GM19238 (cell line): ENCODE data around the gene NOD2.

Experiments used
- DNase-seq: peaks from one replicate; pipeline ENCODE4 v3.0.0; 2011; ENCODE audit warnings: low spot score; ENCODE audit not compliant: insufficient read length

Gene NOD2

GRCh38 chr16:50669741-50670140 is 23.7 kb upstream of the NOD2 start:
- no peak for DNase-seq

GRCh38 chr16:50670476-50670875 is 22.9 kb upstream of the NOD2 start:
- no peak for DNase-seq

- DNase-seq = no peak
These were observed 21.7 kb upstream of the NOD2 start for GRCh38 chr16:50671644-50672260.

GRCh38 chr16:50673496-50674275 is 19.7 kb upstream of the NOD2 start:
- DNase-seq = no peak

GRCh38 chr16:50674831-50675230 is 18.6 kb upstream of the NOD2 start:
- no peak for DNase-seq

GRCh38 chr16:50675686-50676610 is 17.5 kb upstream of the NOD2 start:
- DNase-seq = no peak

- no peak for DNase-seq
These were observed 16.7 kb upstream of the NOD2 start for GRCh38 chr16:50676684-50677225.

GRCh38 chr16:50677351-50677750 is 16.1 kb upstream of the NOD2 start:
- DNase-seq = no peak

GRCh38 chr16:50678531-50678930 is 14.9 kb upstream of the NOD2 start:
- DNase-seq = no peak

GRCh38 chr16:50679266-50679665 is 14.1 kb upstream of the NOD2 start:
- no peak for DNase-seq

GRCh38 chr16:50679676-50680555 is 13.5 kb upstream of the NOD2 start:
- DNase-seq = no peak

GRCh38 chr16:50680556-50680893 is 12.9 kb upstream of the NOD2 start:
- DNase-seq = no peak

- DNase-seq = peak; percentile 76
These were observed 12.2 kb upstream of the NOD2 start, which contains the start of gene SNX20 for GRCh38 chr16:50681021-50681885. SNX20 (minus strand) TSS chr16:50681312; CDS start chr16:50677526, 3,786 bp downstream.

GRCh38 chr16:50683689-50684374 is 9.6 kb upstream of the NOD2 start:
- no peak for DNase-seq

- no peak for DNase-seq
These were observed 8.5 kb upstream of the NOD2 start for GRCh38 chr16:50684823-50685461.

GRCh38 chr16:50685462-50686063 is 7.8 kb upstream of the NOD2 start:
- no peak for DNase-seq

- DNase-seq = no peak
These were observed 5.3 kb upstream of the NOD2 start for GRCh38 chr16:50688083-50688482.

GRCh38 chr16:50688867-50689266 is 4.5 kb upstream of the NOD2 start:
- DNase-seq = no peak
